Endodermal cell (in vitro differentiated cells): ENCODE results near the gene NACAD. TPM values are rescaled to one million over a fixed set of nuclear protein-coding genes. Genes with fewer than 3 reads are reported as not detected.

ENCODE experiments used
- DNase-seq: peaks from one replicate; pipeline ENCODE4 v3.0.0-alpha.2; 2017
- H3K27ac ChIP-seq: 2 replicates; pipeline ENCODE4 v1.5.1; 2013; ENCODE audit warnings: mild to moderate bottlenecking, low read depth, low read length, moderate library complexity
- H3K27me3 ChIP-seq: 2 replicates; pipeline ENCODE4 v1.6.1; 2013; ENCODE audit warnings: mild to moderate bottlenecking, low read length, moderate library complexity; ENCODE audit not compliant: insufficient read depth, control insufficient read depth, poor library complexity, severe bottlenecking
- H3K36me3 ChIP-seq: 2 replicates; pipeline ENCODE4 v1.7.0; 2013; ENCODE audit warnings: mild to moderate bottlenecking, low read length, moderate library complexity; ENCODE audit not compliant: control insufficient read depth, insufficient read depth
- H3K4me1 ChIP-seq: one replicate; pipeline ENCODE4 v1.7.0; 2013; ENCODE audit warnings: low read length; ENCODE audit not compliant: control insufficient read depth, insufficient read depth
- H3K4me3 ChIP-seq: 2 replicates; pipeline ENCODE4 v1.5.1; 2013; ENCODE audit warnings: mild to moderate bottlenecking, low read length, moderate library complexity
- H3K9ac ChIP-seq: 2 replicates; pipeline ENCODE4 v1.6.1; 2013; ENCODE audit warnings: mild to moderate bottlenecking, low read length, moderate library complexity; ENCODE audit not compliant: poor library complexity, severe bottlenecking; ENCODE audit errors: extremely low read depth
- H3K9me3 ChIP-seq: 2 replicates; pipeline ENCODE4 v1.6.1; 2013; ENCODE audit warnings: mild to moderate bottlenecking, low read length, moderate library complexity; ENCODE audit not compliant: control insufficient read depth
- H3K27ac Mint-ChIP-seq: 2 replicates; pipeline ENCODE4 v1.8.0; 2020; ENCODE audit warnings: mixed read lengths
- H3K27me3 Mint-ChIP-seq: 2 replicates; pipeline ENCODE4 v1.8.0; 2021; ENCODE audit warnings: mild to moderate bottlenecking, mixed read lengths; ENCODE audit not compliant: insufficient read depth
- H3K36me3 Mint-ChIP-seq: 2 replicates; pipeline ENCODE4 v1.8.0; 2020; ENCODE audit warnings: low read depth, mixed read lengths
- H3K4me1 Mint-ChIP-seq: 2 replicates; pipeline ENCODE4 v1.8.0; 2020; ENCODE audit warnings: mixed read lengths
- H3K4me3 Mint-ChIP-seq: 2 replicates; pipeline ENCODE4 v1.8.0; 2020; ENCODE audit warnings: mild to moderate bottlenecking, moderate library complexity, mixed read lengths
- H3K9me3 Mint-ChIP-seq: 2 replicates; pipeline ENCODE4 v1.8.0; 2020; ENCODE audit warnings: mild to moderate bottlenecking, mixed read lengths
- CTCF ChIP-seq: fragments of 200-600 bp; sonication (generic); conservative IDR thresholded peaks from 2 replicates; pipeline ENCODE4 v1.5.0; 2021; ENCODE audit warnings: antibody characterized with exemption, mild to moderate bottlenecking
- WGBS, 2 experiments: methylation state at CpG; one replicate each; pipeline versions ENCODE4 v1.1.5 to v1.1.7; 2013; ENCODE audit warnings: missing lambda C conversion rate in 2 of 2, mixed read lengths in 1 of 2; ENCODE audit not compliant: insufficient coverage in 1 of 2, insufficient read length in 1 of 2; 5-methylcytosine and 5-hydroxymethylcytosine counted together
- total RNA-seq, 2 donors: library from RNA; stranded (reverse); fragmentation: NEBNext Ultra II Directional in 1 of 2; extraction: Animal tissue kit (Norgen Biotek cat#: 25700) in 1 of 2; gene quantifications; 2 replicates in 1 of 2; 3 replicates in 1 of 2; pipeline ENCODE4 v1.2.1, GENCODE V29; 2021

NACAD gene
- total RNA-seq, 2 donors from 2014 or later: 5.8 to 6.7 TPM

DNA sequence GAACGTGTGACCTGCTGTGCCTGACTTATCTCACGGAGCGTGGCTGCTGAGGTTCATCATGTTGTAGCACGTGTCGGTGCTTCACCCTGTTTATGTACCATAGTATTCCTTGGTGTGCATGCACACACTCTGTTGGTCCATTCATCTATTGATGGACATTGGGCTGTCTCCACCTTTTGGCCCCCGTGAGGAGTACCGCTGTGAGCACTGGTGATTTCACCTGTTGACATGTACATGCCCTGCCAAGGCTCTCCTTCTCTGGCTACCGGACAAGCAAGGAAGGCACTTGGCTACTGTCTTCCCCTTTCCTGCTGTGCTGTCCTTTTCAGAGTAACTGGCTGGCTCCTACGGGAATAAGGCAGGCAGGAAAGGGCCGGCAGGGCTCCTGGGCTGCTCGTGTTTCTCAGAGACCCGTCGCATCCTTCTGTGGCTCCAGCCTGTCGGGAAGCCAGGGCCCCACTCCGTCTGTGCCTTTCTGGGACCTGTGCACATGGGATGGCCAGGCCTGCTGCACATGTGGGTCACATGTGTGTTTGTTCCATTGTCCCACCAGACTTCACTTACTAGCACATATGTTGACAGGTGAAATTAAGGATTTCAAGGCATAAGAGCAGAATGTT is 40.5 kb upstream of the NACAD start:
- no peak overlapping the region for H3K4me3 ChIP-seq
- DNase-seq: no peak
- no peaks in the 10 kb centered on the region for H3K27me3 ChIP-seq
- H3K9ac ChIP-seq: no peak overlapping the region
- H3K9me3 ChIP-seq: no peaks in the 10 kb centered on the region
- no peaks in the 10 kb centered on the region for H3K4me1 ChIP-seq
- Mint-ChIP-seq H3K27ac (no peak overlapping the region), H3K9me3 (no peaks in the 10 kb centered on the region), H3K4me1 (no peaks in the 10 kb centered on the region), H3K4me3 (no peak overlapping the region), H3K36me3 (no peaks in the 10 kb centered on the region), H3K27me3 (no peaks in the 10 kb centered on the region)
- 83 to 87% methylated on average over 13 to 15 of the region's 15 CpGs for WGBS, 2 experiments
- no peak overlapping the region for H3K27ac ChIP-seq
- H3K36me3 ChIP-seq: no peaks in the 10 kb centered on the region
- TF ChIP-seq CTCF: no peak

- Mint-ChIP-seq H3K4me3 (no peak overlapping the region), H3K27me3 (no peaks in the 10 kb centered on the region), H3K27ac (no peak overlapping the region), H3K36me3 (no peaks in the 10 kb centered on the region), H3K9me3 (no peaks in the 10 kb centered on the region), H3K4me1 (peaks cover 6% of the 10 kb centered on the region)
- Histone ChIP-seq H3K4me3 (no peak overlapping the region), H3K27me3 (no peaks in the 10 kb centered on the region), H3K9ac (no peak overlapping the region), H3K27ac (no peak overlapping the region), H3K36me3 (no peaks in the 10 kb centered on the region), H3K9me3 (no peaks in the 10 kb centered on the region), H3K4me1 (no peaks in the 10 kb centered on the region)
- DNase-seq: no peak
- 88 to 100% methylated on average over 1 to 6 of the region's 6 CpGs for WGBS, 2 experiments
- no peak for TF ChIP-seq CTCF
Measured at GRCh38 chr7:45126920-45127319, 38.2 kb upstream of the NACAD start.

GRCh38 chr7:45126201-45126600 is 37.4 kb upstream of the NACAD start:
- Histone ChIP-seq H3K9ac (no peak overlapping the region), H3K27me3 (no peaks in the 10 kb centered on the region), H3K36me3 (no peaks in the 10 kb centered on the region), H3K27ac (no peak overlapping the region), H3K4me1 (no peaks in the 10 kb centered on the region), H3K4me3 (no peak overlapping the region), H3K9me3 (no peaks in the 10 kb centered on the region)
- 90 to 92% methylated on average over 6 of the region's 6 CpGs for WGBS, 2 experiments
- Mint-ChIP-seq H3K27ac (no peak overlapping the region), H3K27me3 (no peaks in the 10 kb centered on the region), H3K36me3 (no peaks in the 10 kb centered on the region), H3K9me3 (no peaks in the 10 kb centered on the region), H3K4me1 (peaks cover 6% of the 10 kb centered on the region), H3K4me3 (no peak overlapping the region)
- no peak for TF ChIP-seq CTCF
- DNase-seq: no peak
